B cell (primary cell): Measurements from ENCODE around the gene TRMT2B. TPM values are rescaled to one million over a fixed set of nuclear protein-coding genes. Genes with fewer than 3 reads are reported as not detected.
"Not testable (repeated sequence)": the region's sequence is repeated elsewhere in the genome, so short reads cannot be mapped to it uniquely, and the experiment has no call there.

ENCODE experiments used
- ATAC-seq: fragments of 200-7000 bp; cut with Tn5 transposase; one replicate; pipeline ENCODE4 v1.10.0; 2021; ENCODE audit warnings: low read depth, mild to moderate bottlenecking, moderate number of reproducible peaks, moderate library complexity
- CTCF ChIA-PET: fragments of 350-600 bp; sonication (Branson Sonifier 250); formaldehyde crosslinking; loops from one replicate; lab custom pipeline; 2021; ENCODE audit warnings: antibody characterized with exemption, inconsistent platforms; lab: Charles Lee
- POLR2A ChIA-PET: fragments of 350-600 bp; sonication (Branson Sonifier 250); formaldehyde crosslinking; loops from one replicate; lab custom pipeline; 2021; ENCODE audit warnings: antibody characterized with exemption; lab: Charles Lee
- DNase-seq: peaks from one replicate; pipeline ENCODE4 v3.0.0; 2013
- H2AFZ ChIP-seq: 2 replicates; pipeline ENCODE4 v1.6.1; 2012; ENCODE audit warnings: mild to moderate bottlenecking, low read depth, low read length; ENCODE audit not compliant: insufficient read depth, poor library complexity, severe bottlenecking
- H3K27ac ChIP-seq, 2 donors: 1 replicate in 1 of 2; 2 replicates in 1 of 2; pipeline ENCODE4 v1.5.1; 2012 to 2013; ENCODE audit warnings: low read length in 2 of 2, mild to moderate bottlenecking in 2 of 2, moderate library complexity in 1 of 2
- H3K27me3 ChIP-seq, 4 experiments: fragments of 200-600 bp in 1 of 4; sonication (generic) in 1 of 4; replicated peaks in 1 of 4; 1 replicate in 2 of 4; 2 replicates in 2 of 4; pipeline versions ENCODE4 v1.6.1 to v1.7.0; 2013 to 2016; ENCODE audit warnings: low read length in 3 of 4, mild to moderate bottlenecking in 2 of 4, mixed read lengths in 1 of 4, moderate library complexity in 1 of 4; ENCODE audit not compliant: insufficient read depth in 4 of 4, control insufficient read depth in 3 of 4; ENCODE audit errors: control extremely low read depth in 1 of 4
- H3K36me3 ChIP-seq, 2 experiments: replicated peaks in 1 of 2; 1 replicate in 1 of 2; 2 replicates in 1 of 2; pipeline versions ENCODE4 v1.6.1 to v1.7.1; 2013; ENCODE audit warnings: low read length in 1 of 2; ENCODE audit not compliant: insufficient read depth in 2 of 2, control insufficient read depth in 1 of 2; ENCODE audit errors: control extremely low read depth in 1 of 2, extremely low read depth in 1 of 2
- H3K4me1 ChIP-seq, 2 donors: fragments of 200-600 bp in 1 of 2; sonication (generic) in 1 of 2; 1 replicate in 1 of 2; 2 replicates in 1 of 2; pipeline versions ENCODE4 v1.5.1 to v1.6.1; 2013 to 2017; ENCODE audit warnings: low read length in 2 of 2; ENCODE audit not compliant: control insufficient read depth in 2 of 2, insufficient read depth in 2 of 2
- H3K4me2 ChIP-seq: replicated peaks from 2 replicates; pipeline ENCODE3; 2012; ENCODE audit warnings: mild to moderate bottlenecking, low read depth, low read length; ENCODE audit not compliant: poor library complexity, severe bottlenecking
- H3K4me3 ChIP-seq, 5 experiments: fragments of 200-600 bp in 1 of 5; sonication (generic) in 1 of 5; 1 replicate in 3 of 5; 2 replicates in 2 of 5; pipeline versions ENCODE4 v1.5.1 to v1.7.0; 2011 to 2016; ENCODE audit warnings: low read length in 4 of 5, mild to moderate bottlenecking in 4 of 5, low read depth in 2 of 5, control low read depth in 1 of 5, moderate library complexity in 1 of 5; ENCODE audit not compliant: insufficient read depth in 1 of 5; ENCODE audit errors: control extremely low read depth in 1 of 5, extremely low read depth in 1 of 5
- H3K79me2 ChIP-seq: fragments of 200-600 bp; sonication (generic); one replicate; pipeline ENCODE4 v1.6.0; 2016; ENCODE audit warnings: low read length; ENCODE audit not compliant: control insufficient read depth, insufficient read depth
- H3K9ac ChIP-seq: fragments of 200-600 bp; sonication (generic); 2 replicates; pipeline ENCODE4 v1.6.1; 2017; ENCODE audit warnings: mild to moderate bottlenecking, low read length, moderate library complexity
- H3K9me3 ChIP-seq, 3 donors: one replicate each; pipeline versions ENCODE4 v1.6.1 to v1.7.1; 2013; ENCODE audit warnings: low read length in 2 of 3; ENCODE audit not compliant: control insufficient read depth in 2 of 3, insufficient read depth in 1 of 3; ENCODE audit errors: control extremely low read depth in 1 of 3
- H4K20me1 ChIP-seq: 2 replicates; pipeline ENCODE4 v1.6.0; 2012; ENCODE audit warnings: mild to moderate bottlenecking, low read length; ENCODE audit not compliant: insufficient read depth, control insufficient read depth, poor library complexity, severe bottlenecking
- H3K27ac Mint-ChIP-seq: one replicate; pipeline ENCODE4 v1.8.0; 2021; ENCODE audit warnings: mixed read lengths
- H3K27me3 Mint-ChIP-seq: one replicate; pipeline ENCODE4 v1.8.0; 2021; ENCODE audit warnings: mixed read lengths
- H3K4me1 Mint-ChIP-seq: one replicate; pipeline ENCODE4 v1.8.0; 2021; ENCODE audit warnings: mixed read lengths
- H3K4me3 Mint-ChIP-seq: one replicate; pipeline ENCODE4 v1.8.0; 2021; ENCODE audit warnings: mixed read lengths
- H3K9me3 Mint-ChIP-seq: one replicate; pipeline ENCODE4 v1.8.0; 2022; ENCODE audit warnings: mixed read lengths; ENCODE audit not compliant: insufficient read depth
- EZH2 ChIP-seq: IDR thresholded peaks from 2 replicates; pipeline ENCODE4 v1.6.1; 2012; ENCODE audit warnings: borderline replicate concordance, low read depth, mild to moderate bottlenecking, moderate library complexity, low read length; ENCODE audit not compliant: insufficient read depth, poor library complexity, severe bottlenecking
- WGBS: methylation state at CpG from one replicate; pipeline ENCODE4 v1.1.5; 2013; ENCODE audit warnings: missing lambda C conversion rate; ENCODE audit not compliant: insufficient coverage; 5-methylcytosine and 5-hydroxymethylcytosine counted together
- intact Hi-C: fragments of 100-400 bp; cut with micrococcal nuclease; formaldehyde crosslinking; loops from one replicate; pipeline ENCODE4 v1.10.0; 2022
- polyA plus RNA-seq: library from polyadenylated mRNA; depleted of rRNA; stranded (reverse); fragments of >200 nt; gene quantifications from 2 replicates; pipeline ENCODE4 v1.2.3, GENCODE V29; 2012
- total RNA-seq, 2 donors: library from RNA; stranded (reverse); fragments of 120-200 nt in 1 of 2; gene quantifications; 1 replicate in 1 of 2; 2 replicates in 1 of 2; pipeline versions ENCODE4 v1.2.3 to v1.2.4, GENCODE V29; 2013 to 2022
- TF ChIP-seq, protein P1 (sequence below): fragments of 200-600 bp; IDR thresholded peaks from one replicate; pipeline ENCODE4 v1.8.0; 2022; ENCODE audit warnings: antibody characterized with exemption, mild to moderate bottlenecking

The TRMT2B gene
- total and polyA plus RNA-seq, 2 donors (not counting 1 experiment from before 2014, with no cell fraction given) = 30.9 to 51.2 TPM

- POLR2A ChIA-PET = no interaction called here
- Mint-ChIP-seq H3K27me3 (no peaks in the 10 kb centered on the region), H3K9me3 (no peaks in the 10 kb centered on the region), H3K4me3 (no peak overlapping the region), H3K4me1 (no peaks in the 10 kb centered on the region), H3K27ac (no peak overlapping the region)
- H3K4me2 ChIP-seq = no peak overlapping the region
- H3K4me3 ChIP-seq = no peak overlapping the region
- H3K9me3 ChIP-seq = no peaks in the 10 kb centered on the region
- WGBS = 100% methylated on average over 2 of the region's 3 CpGs
- intact Hi-C loops = no loop called here
- H3K27ac ChIP-seq = no peak overlapping the region
- no peak overlapping the region for H2AFZ ChIP-seq
- H3K9ac ChIP-seq = no peak overlapping the region
- CTCF ChIA-PET = interaction anchor here (0.7 kb wide), 1 partner anchor 71 kb away, joined by 3 read pairs; no protein-coding TSS in a partner anchor
- ATAC-seq (no peak), DNase-seq (no peak)
- TF ChIP-seq EZH2 = no peak
- TF ChIP-seq, protein P1, sequence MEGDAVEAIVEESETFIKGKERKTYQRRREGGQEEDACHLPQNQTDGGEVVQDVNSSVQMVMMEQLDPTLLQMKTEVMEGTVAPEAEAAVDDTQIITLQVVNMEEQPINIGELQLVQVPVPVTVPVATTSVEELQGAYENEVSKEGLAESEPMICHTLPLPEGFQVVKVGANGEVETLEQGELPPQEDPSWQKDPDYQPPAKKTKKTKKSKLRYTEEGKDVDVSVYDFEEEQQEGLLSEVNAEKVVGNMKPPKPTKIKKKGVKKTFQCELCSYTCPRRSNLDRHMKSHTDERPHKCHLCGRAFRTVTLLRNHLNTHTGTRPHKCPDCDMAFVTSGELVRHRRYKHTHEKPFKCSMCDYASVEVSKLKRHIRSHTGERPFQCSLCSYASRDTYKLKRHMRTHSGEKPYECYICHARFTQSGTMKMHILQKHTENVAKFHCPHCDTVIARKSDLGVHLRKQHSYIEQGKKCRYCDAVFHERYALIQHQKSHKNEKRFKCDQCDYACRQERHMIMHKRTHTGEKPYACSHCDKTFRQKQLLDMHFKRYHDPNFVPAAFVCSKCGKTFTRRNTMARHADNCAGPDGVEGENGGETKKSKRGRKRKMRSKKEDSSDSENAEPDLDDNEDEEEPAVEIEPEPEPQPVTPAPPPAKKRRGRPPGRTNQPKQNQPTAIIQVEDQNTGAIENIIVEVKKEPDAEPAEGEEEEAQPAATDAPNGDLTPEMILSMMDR = no peak
- H3K27me3 ChIP-seq = no peaks in the 10 kb centered on the region
- peaks cover 0 to 37% of the 10 kb centered on the region in 2 experiments for H3K36me3 ChIP-seq
- no peaks in the 10 kb centered on the region for H4K20me1 ChIP-seq
- no peaks in the 10 kb centered on the region for H3K79me2 ChIP-seq
- H3K4me1 ChIP-seq = no peaks in the 10 kb centered on the region
Measured at GRCh38 chrX:101022020-101022419, 29.9 kb downstream of the TRMT2B start.

DNA sequence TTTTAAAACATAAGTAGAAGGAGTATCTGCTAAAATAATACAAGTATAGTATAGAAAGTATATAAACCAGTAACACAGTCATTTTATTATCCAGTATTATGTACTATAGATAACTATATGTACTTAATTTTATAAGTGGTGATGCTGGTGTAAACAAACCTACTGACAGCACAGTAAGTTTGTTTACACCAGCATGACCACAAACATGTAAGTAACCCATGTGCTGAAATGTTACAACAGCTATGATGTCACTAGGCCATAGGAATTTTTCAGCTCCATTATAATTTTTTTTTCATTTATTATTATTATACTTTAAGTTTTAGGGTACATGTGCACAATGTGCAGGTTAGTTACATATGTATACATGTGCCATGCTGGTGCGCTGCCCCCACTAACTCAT is 39.9 kb downstream of the TRMT2B start:
- H3K4me3 ChIP-seq, H3K27ac Mint-ChIP-seq, H3K4me3 Mint-ChIP-seq, POLR2A ChIA-PET, intact Hi-C loops, DNase-seq, H3K79me2 ChIP-seq, H3K27me3 Mint-ChIP-seq, H3K9me3 Mint-ChIP-seq, H2AFZ ChIP-seq, H3K4me1 Mint-ChIP-seq, H4K20me1 ChIP-seq, H3K4me2 ChIP-seq, H3K9ac ChIP-seq, H3K4me1 ChIP-seq, H3K27ac ChIP-seq, ATAC-seq, H3K9me3 ChIP-seq, H3K27me3 ChIP-seq, CTCF ChIA-PET: not testable (repeated sequence)
- WGBS = no CpG with 5 or more reads among the region's 1 CpG
- H3K36me3 ChIP-seq = peaks cover 1 to 33% of the 10 kb centered on the region in 2 experiments
